Heart right ventricle (tissue), 16 donors: ENCODE measurements around the gene SHBG. TPM values are rescaled to one million over a fixed set of nuclear protein-coding genes. Genes with fewer than 3 reads are reported as not detected.

Experiments used
- ATAC-seq, 8 donors: fragments of 200-7000 bp; cut with Tn5 transposase; one replicate each; pipeline ENCODE4 v1.9.1; 2020; ENCODE audit warnings: mild to moderate bottlenecking in 8 of 8, moderate library complexity in 8 of 8, moderate number of reproducible peaks in 1 of 8
- DNase-seq, 2 donors: peaks; one replicate each; pipeline ENCODE4 v3.0.0-alpha.2; 2020
- H3K27ac ChIP-seq, 10 donors: fragments of 200-600 bp; sonication (generic) in 2 of 10; one replicate each; pipeline versions ENCODE4 v1.5.0 to v1.8.0; 2020 to 2022; ENCODE audit warnings: mild to moderate bottlenecking in 3 of 10
- H3K27me3 ChIP-seq, 7 donors: fragments of 200-600 bp; one replicate each; pipeline ENCODE4 v1.8.0; 2021 to 2022; ENCODE audit warnings: mild to moderate bottlenecking in 2 of 7
- H3K36me3 ChIP-seq, 9 donors: fragments of 200-600 bp; sonication (generic) in 1 of 9; one replicate each; pipeline versions ENCODE4 v1.5.0 to v1.8.0; 2020 to 2022; ENCODE audit warnings: mild to moderate bottlenecking in 2 of 9
- H3K4me1 ChIP-seq, 9 donors: fragments of 200-600 bp; sonication (generic) in 1 of 9; one replicate each; pipeline versions ENCODE4 v1.5.0 to v1.8.0; 2020 to 2022; ENCODE audit warnings: mild to moderate bottlenecking in 4 of 9
- H3K4me3 ChIP-seq, 10 donors: fragments of 200-600 bp; sonication (generic) in 2 of 10; one replicate each; pipeline versions ENCODE4 v1.5.0 to v1.8.0; 2020 to 2022; ENCODE audit warnings: mild to moderate bottlenecking in 7 of 10, moderate library complexity in 2 of 10
- H3K9me3 ChIP-seq, 11 donors: fragments of 200-600 bp in 10 of 11; sonication (generic) in 2 of 11; one replicate each; pipeline versions ENCODE4 v1.5.0 to v1.8.0; 2013 to 2022; ENCODE audit warnings: mild to moderate bottlenecking in 2 of 11, control low read depth in 1 of 11, moderate library complexity in 1 of 11
- WGBS, 2 donors: extraction: QIAGEN DNeasy Blood & Tissue Kit; methylation state at CpG; one replicate each; pipeline ENCODE4 v1.1.7; 2013; ENCODE audit warnings: inconsistent platforms in 1 of 2; 5-methylcytosine and 5-hydroxymethylcytosine counted together
- intact Hi-C, 10 donors: fragments of 100-400 bp; cut with DNase I; formaldehyde crosslinking; loops; one replicate each; pipeline versions ENCODE4 v1.11.1 to v1.14.2; 2022
- polyA plus RNA-seq, 2 donors: library from polyadenylated mRNA; stranded (reverse); fragments of 200-250 nt; gene quantifications; one replicate each; pipeline ENCODE4 v1.2.3, GENCODE V29; 2013
- total RNA-seq, 10 donors: library from RNA; stranded (reverse); fragmentation: NEBNext Ultra II Directional in 3 of 10; extraction: Animal tissue kit (Norgen Biotek cat#: 25700) in 3 of 10; gene quantifications; one replicate each; pipeline versions ENCODE4 v1.2.1 to v1.2.4, GENCODE V29; 2021 to 2023
- TF ChIP-seq, protein P1 (sequence below), 9 donors: fragments of 200-600 bp; sonication (generic) in 2 of 9; IDR thresholded peaks; one replicate each; pipeline versions ENCODE4 v1.5.0 to v1.8.0; 2021 to 2022; ENCODE audit warnings: antibody characterized with exemption in 9 of 9, mild to moderate bottlenecking in 5 of 9, moderate library complexity in 1 of 9
- donor health status: Arrhythmogenic right ventricular cardiomyopathy.
- donor health status: ischemic (EF 13 %, LVEDD 7.1; RV severe dilation, severe dysfunction).
- donor health status: healthy with polysubstance abuse.
- donor health status: DM: no; HTN: yes; CAD: no.
- donor health status: DM: no; HTN: no; CAD: no.
- donor health status: ischemic (EF 25% LVEDD 6.9; RV normal size, moderate dysfunction).
- donor health status: ischemic (EF 25% LVEDD 5.7; RV mildly dilated, moderate dysfunction).
- donor health status: healthy.
- donor health status: DM: yes; HTN: yes; CAD: no.
- donor health status: Ischemic cardiomyopathy.
- donor health status: ischemic (EF 35%, LVEDD 5.7; RV mildly dilated, moderate dysfunction).
- donor health status: nonischemic (EF 11% LVEDD 7.7; RV severe dilation, severe dysfunction).
- donor health status: DM: yes; HTN: yes; CAD: no.
- donor health status: PGD.
- donor health status: ischemic (EF 29% LVEDD 5.4; RV normal size, mild dysfunction).
- donor health status: nonischemic (EF 23%, LVEDD 6.1; RV moderate dilation, normal function).

SHBG gene
- total and polyA plus RNA-seq, 12 donors, result 0.19 to 1.3 (median 0.38) TPM; not detected in 3

DNA sequence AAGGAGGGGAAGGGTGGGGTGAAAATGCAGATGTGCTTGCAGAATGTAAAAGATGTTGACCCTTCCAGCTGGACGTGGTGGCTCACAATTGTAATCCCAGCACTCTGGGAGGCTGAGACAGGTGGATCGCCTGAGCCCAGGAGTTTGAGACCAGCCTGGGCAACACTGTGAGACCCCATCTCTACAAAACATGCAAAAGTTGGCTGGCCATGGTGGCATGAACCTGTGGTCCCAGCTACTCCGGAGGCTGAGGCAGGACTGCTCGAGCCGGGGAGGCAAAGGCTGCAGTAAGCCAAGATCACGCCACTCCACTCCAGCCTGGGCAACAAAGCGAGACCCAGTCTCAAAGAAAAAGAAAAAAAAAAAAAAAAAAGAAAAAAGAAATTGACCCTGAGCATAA is 38.5 kb downstream of the SHBG start:
- no peak overlapping the region for H3K4me3 ChIP-seq
- no peaks in the 10 kb centered on the region for H3K4me1 ChIP-seq
- H3K27me3 ChIP-seq, result no peaks in the 10 kb centered on the region
- H3K9me3 ChIP-seq, result peaks cover 0 to 6% (median 4%) of the 10 kb centered on the region in 11 donors
- WGBS, 2 donors, result 95% methylated on average over 7 of the region's 7 CpGs
- intact Hi-C loops, result no loop called here
- ATAC-seq (no peak), DNase-seq (no peak)
- TF ChIP-seq, protein P1, sequence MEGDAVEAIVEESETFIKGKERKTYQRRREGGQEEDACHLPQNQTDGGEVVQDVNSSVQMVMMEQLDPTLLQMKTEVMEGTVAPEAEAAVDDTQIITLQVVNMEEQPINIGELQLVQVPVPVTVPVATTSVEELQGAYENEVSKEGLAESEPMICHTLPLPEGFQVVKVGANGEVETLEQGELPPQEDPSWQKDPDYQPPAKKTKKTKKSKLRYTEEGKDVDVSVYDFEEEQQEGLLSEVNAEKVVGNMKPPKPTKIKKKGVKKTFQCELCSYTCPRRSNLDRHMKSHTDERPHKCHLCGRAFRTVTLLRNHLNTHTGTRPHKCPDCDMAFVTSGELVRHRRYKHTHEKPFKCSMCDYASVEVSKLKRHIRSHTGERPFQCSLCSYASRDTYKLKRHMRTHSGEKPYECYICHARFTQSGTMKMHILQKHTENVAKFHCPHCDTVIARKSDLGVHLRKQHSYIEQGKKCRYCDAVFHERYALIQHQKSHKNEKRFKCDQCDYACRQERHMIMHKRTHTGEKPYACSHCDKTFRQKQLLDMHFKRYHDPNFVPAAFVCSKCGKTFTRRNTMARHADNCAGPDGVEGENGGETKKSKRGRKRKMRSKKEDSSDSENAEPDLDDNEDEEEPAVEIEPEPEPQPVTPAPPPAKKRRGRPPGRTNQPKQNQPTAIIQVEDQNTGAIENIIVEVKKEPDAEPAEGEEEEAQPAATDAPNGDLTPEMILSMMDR (IDR thresholded peaks at IDR 0.05), result no peak
- no peak overlapping the region for H3K27ac ChIP-seq
- H3K36me3 ChIP-seq, result peaks cover 0 to 80% (median 46%) of the 10 kb centered on the region in 9 donors

DNA sequence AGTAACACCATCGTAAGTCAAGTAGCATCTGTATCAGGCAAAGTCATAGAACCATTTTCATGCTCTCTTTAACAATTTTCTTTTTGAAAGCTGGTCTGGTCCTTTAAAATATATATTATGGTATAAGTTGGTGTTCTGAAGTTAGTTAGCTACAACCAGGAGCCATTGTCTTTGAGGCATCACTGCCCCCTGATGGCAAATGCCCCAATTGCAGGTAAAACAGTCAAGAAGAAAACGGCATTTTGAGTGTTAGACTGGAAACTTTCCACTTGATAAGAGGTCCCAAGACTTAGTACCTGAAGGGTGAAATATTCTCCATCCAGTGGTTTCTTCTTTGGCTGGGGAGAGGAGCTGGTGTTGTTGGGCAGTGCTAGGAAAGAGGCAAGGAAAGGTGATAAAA is 43.3 kb downstream of the SHBG start:
- TF ChIP-seq, protein P1 (IDR thresholded peaks at IDR 0.05), result peak in 5 of 9 donors; percentile 22 to 38 (median 33)
- peaks cover 0 to 15% (median 9%) of the 10 kb centered on the region in 11 donors for H3K9me3 ChIP-seq
- no peak overlapping the region for H3K27ac ChIP-seq
- ATAC-seq, result no peak
- intact Hi-C loops, result no loop called here
- peaks cover 0 to 82% (median 60%) of the 10 kb centered on the region in 9 donors for H3K36me3 ChIP-seq
- DNase-seq, result no peak
- no peaks in the 10 kb centered on the region for H3K27me3 ChIP-seq
- H3K4me1 ChIP-seq, result no peaks in the 10 kb centered on the region
- 86 to 91% methylated on average over 2 of the region's 2 CpGs for WGBS, 2 donors
- H3K4me3 ChIP-seq, result no peak overlapping the region

DNA sequence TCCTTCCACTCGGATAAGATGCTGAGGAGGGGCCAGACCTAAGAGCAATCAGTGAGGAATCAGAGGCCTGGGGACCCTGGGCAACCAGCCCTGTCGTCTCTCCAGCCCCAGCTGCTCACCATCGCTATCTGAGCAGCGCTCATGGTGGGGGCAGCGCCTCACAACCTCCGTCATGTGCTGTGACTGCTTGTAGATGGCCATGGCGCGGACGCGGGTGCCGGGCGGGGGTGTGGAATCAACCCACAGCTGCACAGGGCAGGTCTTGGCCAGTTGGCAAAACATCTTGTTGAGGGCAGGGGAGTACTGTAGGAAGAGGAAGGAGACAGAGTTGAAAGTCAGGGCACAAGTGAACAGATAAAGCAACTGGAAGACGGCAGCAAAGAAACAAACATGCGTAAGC is 45.0 kb downstream of the SHBG start:
- WGBS, 2 donors, result 92 to 93% methylated on average over 14 of the region's 14 CpGs
- Histone ChIP-seq H3K27ac (no peak overlapping the region), H3K36me3 (peaks cover 0 to 65% (median 48%) of the 10 kb centered on the region in 9 donors), H3K9me3 (peaks cover 0 to 15% (median 9%) of the 10 kb centered on the region in 11 donors), H3K4me3 (no peak overlapping the region), H3K27me3 (no peaks in the 10 kb centered on the region), H3K4me1 (no peaks in the 10 kb centered on the region)
- TF ChIP-seq, protein P1 (IDR thresholded peaks at IDR 0.05), result no peak
- ATAC-seq, result peak in 1 of 8 donors; percentile 22
- no peak for DNase-seq
- intact Hi-C loops, result no loop called here

DNA sequence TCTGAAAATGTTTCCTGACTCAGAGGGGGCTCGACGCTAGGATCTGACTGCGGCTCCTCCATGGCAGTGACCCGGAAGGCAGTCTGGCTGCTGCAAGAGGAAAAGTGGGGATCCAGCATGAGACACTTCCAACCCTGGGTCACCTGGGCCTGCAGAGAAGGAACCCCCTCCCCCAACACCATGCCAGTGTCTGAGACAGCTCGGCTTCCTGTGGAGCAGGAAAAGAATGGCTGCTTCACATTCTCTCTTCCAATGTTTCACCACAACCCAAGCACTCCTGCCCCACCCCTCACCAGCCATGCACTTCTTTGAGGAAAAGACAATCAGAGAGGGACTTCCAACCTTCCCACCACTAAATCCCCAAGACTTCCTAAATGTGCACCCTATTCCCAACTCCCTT is 46.6 kb downstream of the SHBG start:
- Histone ChIP-seq H3K27me3 (no peaks in the 10 kb centered on the region), H3K36me3 (peaks cover 0 to 49% (median 39%) of the 10 kb centered on the region in 9 donors), H3K9me3 (peaks cover 0 to 15% (median 9%) of the 10 kb centered on the region in 11 donors), H3K27ac (no peak overlapping the region), H3K4me1 (no peaks in the 10 kb centered on the region), H3K4me3 (no peak overlapping the region)
- ATAC-seq (no peak), DNase-seq (no peak)
- intact Hi-C loops, result no loop called here
- TF ChIP-seq, protein P1 (IDR thresholded peaks at IDR 0.05), result no peak
- WGBS, 2 donors, result 80 to 90% methylated on average over 5 of the region's 5 CpGs
